MM.1S (cell line): Measurements from ENCODE around the gene CDYL2.

Experiments used
- DNase-seq: peaks from one replicate; pipeline ENCODE4 v3.0.0-alpha.2; 2015
- H2AFZ ChIP-seq: fragments of 300-600 bp; sonication (generic); 2 replicates; pipeline ENCODE4 v1.6.0; 2016; ENCODE audit warnings: antibody characterized with exemption, low read length
- H3F3A ChIP-seq: fragments of 300-600 bp; sonication (generic); 2 replicates; pipeline ENCODE4 v1.6.1; 2016; ENCODE audit warnings: mild to moderate bottlenecking, antibody characterized with exemption, low read length, moderate library complexity, mixed read lengths; ENCODE audit not compliant: insufficient read depth
- H3K27ac ChIP-seq: fragments of 300-600 bp; sonication (generic); 2 replicates; pipeline ENCODE4 v1.5.1; 2016; ENCODE audit warnings: mild to moderate bottlenecking, low read length
- H3K27me3 ChIP-seq: fragments of 300-600 bp; sonication (generic); replicated peaks from 2 replicates; pipeline ENCODE4 v1.6.0; 2016; ENCODE audit warnings: low read length; ENCODE audit not compliant: insufficient read depth
- H3K36me3 ChIP-seq: fragments of 300-600 bp; sonication (generic); replicated peaks from 2 replicates; pipeline ENCODE4 v1.6.1; 2016; ENCODE audit warnings: mild to moderate bottlenecking, low read length, mixed read lengths; ENCODE audit not compliant: insufficient read depth
- H3K4me1 ChIP-seq: fragments of 300-600 bp; sonication (generic); 2 replicates; pipeline ENCODE4 v1.6.1; 2016; ENCODE audit warnings: low read length, mixed read lengths
- H3K4me2 ChIP-seq: fragments of 300-600 bp; sonication (generic); 2 replicates; pipeline ENCODE4 v1.6.0; 2016; ENCODE audit warnings: low read depth, low read length
- H3K4me3 ChIP-seq: fragments of 300-600 bp; sonication (generic); 2 replicates; pipeline ENCODE4 v1.5.1; 2016; ENCODE audit warnings: low read length, mixed read lengths
- H3K79me2 ChIP-seq: fragments of 300-600 bp; sonication (generic); 2 replicates; pipeline ENCODE4 v1.6.1; 2016; ENCODE audit warnings: mixed run types, low read length, mixed read lengths
- H3K9ac ChIP-seq: fragments of 300-600 bp; sonication (generic); 2 replicates; pipeline ENCODE4 v1.6.1; 2016; ENCODE audit warnings: low read length, mixed read lengths
- H3K9me2 ChIP-seq: fragments of 300-600 bp; sonication (generic); replicated peaks from 2 replicates; pipeline ENCODE4 v1.6.1; 2016; ENCODE audit warnings: mild to moderate bottlenecking, low read length, mixed read lengths; ENCODE audit not compliant: insufficient read depth
- H3K9me3 ChIP-seq: fragments of 300-600 bp; sonication (generic); replicated peaks from 2 replicates; pipeline ENCODE4 v1.6.1; 2016; ENCODE audit warnings: mild to moderate bottlenecking, low read length, mixed read lengths; ENCODE audit not compliant: insufficient read depth
- H4K20me1 ChIP-seq: fragments of 300-600 bp; sonication (generic); 2 replicates; pipeline ENCODE4 v1.6.1; 2016; ENCODE audit warnings: mild to moderate bottlenecking, low read length, moderate library complexity, mixed read lengths; ENCODE audit not compliant: insufficient read depth
- CTCF ChIP-seq: fragments of 300-600 bp; sonication (generic); IDR thresholded peaks from 2 replicates; pipeline ENCODE4 v1.5.1; 2016; ENCODE audit warnings: antibody characterized with exemption, low read length, mixed read lengths
- EZH2 ChIP-seq: fragments of 300-600 bp; sonication (generic); optimal IDR thresholded peaks from 2 replicates; pipeline ENCODE3; 2017; ENCODE audit warnings: low read depth, mild to moderate bottlenecking, antibody characterized with exemption, low read length, mixed read lengths
- EZH2phosphoT487 ChIP-seq: fragments of 300-600 bp; sonication (generic); IDR thresholded peaks from 2 replicates; pipeline ENCODE4 v1.6.1; 2018; ENCODE audit warnings: antibody characterized with exemption, low read length

Gene CDYL2

GRCh38 chr16:80703131-80704071, 101.0 kb downstream of the CDYL2 start:
- H3K27me3 ChIP-seq: no peaks in the 10 kb centered on the region
- no peaks in the 10 kb centered on the region for H3K9me3 ChIP-seq
- no peaks in the 10 kb centered on the region for H3K36me3 ChIP-seq
- no peaks in the 10 kb centered on the region for H3K4me1 ChIP-seq
- H3K9ac ChIP-seq: no peak overlapping the region
- no peak for TF ChIP-seq EZH2phosphoT487
- TF ChIP-seq EZH2: no peak
- no peak for TF ChIP-seq CTCF
- H3K9me2 ChIP-seq: no peaks in the 10 kb centered on the region
- H3K4me3 ChIP-seq: no peak overlapping the region
- no peak overlapping the region for H3K4me2 ChIP-seq
- no peaks in the 10 kb centered on the region for H3F3A ChIP-seq
- H2AFZ ChIP-seq: no peak overlapping the region
- no peak for DNase-seq
- H3K79me2 ChIP-seq: no peaks in the 10 kb centered on the region
- no peak overlapping the region for H3K27ac ChIP-seq
- no peaks in the 10 kb centered on the region for H4K20me1 ChIP-seq

GRCh38 chr16:80702696-80703095, 101.7 kb downstream of the CDYL2 start:
- Histone ChIP-seq H3K4me3 (no peak overlapping the region), H3K9ac (no peak overlapping the region), H3F3A (no peaks in the 10 kb centered on the region), H3K4me1 (no peaks in the 10 kb centered on the region), H3K36me3 (no peaks in the 10 kb centered on the region), H3K4me2 (no peak overlapping the region), H3K9me3 (no peaks in the 10 kb centered on the region), H3K27me3 (no peaks in the 10 kb centered on the region), H4K20me1 (no peaks in the 10 kb centered on the region), H3K79me2 (no peaks in the 10 kb centered on the region), H3K9me2 (no peaks in the 10 kb centered on the region), H3K27ac (no peak overlapping the region), H2AFZ (no peak overlapping the region)
- TF ChIP-seq EZH2phosphoT487 (no peak), CTCF (no peak), EZH2 (no peak)
- no peak for DNase-seq

- DNase-seq: no peak
- H3K9me3 ChIP-seq: no peaks in the 10 kb centered on the region
- no peak overlapping the region for H2AFZ ChIP-seq
- no peaks in the 10 kb centered on the region for H3K36me3 ChIP-seq
- H3K9ac ChIP-seq: no peak overlapping the region
- no peak for TF ChIP-seq EZH2phosphoT487
- no peak for TF ChIP-seq CTCF
- TF ChIP-seq EZH2: no peak
- no peak overlapping the region for H3K27ac ChIP-seq
- no peaks in the 10 kb centered on the region for H4K20me1 ChIP-seq
- no peaks in the 10 kb centered on the region for H3K79me2 ChIP-seq
- no peaks in the 10 kb centered on the region for H3K9me2 ChIP-seq
- H3F3A ChIP-seq: no peaks in the 10 kb centered on the region
- no peak overlapping the region for H3K4me3 ChIP-seq
- no peaks in the 10 kb centered on the region for H3K4me1 ChIP-seq
- no peak overlapping the region for H3K4me2 ChIP-seq
- no peaks in the 10 kb centered on the region for H3K27me3 ChIP-seq
Observed at GRCh38 chr16:80700558-80700957, 103.8 kb downstream of the CDYL2 start.
